NCI-H1105 (cell line): Measurements from ENCODE around the gene CEMIP.

Source experiments
- DNase-seq: peaks from one replicate; lab custom pipeline; 2025; lab: John Stamatoyannopoulos, UW

The CEMIP gene

GRCh38 chr15:80931721-80932512 is 152.7 kb downstream of the CEMIP start:
- DNase-seq: no peak

- DNase-seq: no peak
These were observed 153.3 kb downstream of the CEMIP start for GRCh38 chr15:80932513-80932815.

GRCh38 chr15:80932989-80933388 is 153.8 kb downstream of the CEMIP start:
- no peak for DNase-seq

GRCh38 chr15:80934761-80935221 is 155.6 kb downstream of the CEMIP start:
- no peak for DNase-seq

DNA sequence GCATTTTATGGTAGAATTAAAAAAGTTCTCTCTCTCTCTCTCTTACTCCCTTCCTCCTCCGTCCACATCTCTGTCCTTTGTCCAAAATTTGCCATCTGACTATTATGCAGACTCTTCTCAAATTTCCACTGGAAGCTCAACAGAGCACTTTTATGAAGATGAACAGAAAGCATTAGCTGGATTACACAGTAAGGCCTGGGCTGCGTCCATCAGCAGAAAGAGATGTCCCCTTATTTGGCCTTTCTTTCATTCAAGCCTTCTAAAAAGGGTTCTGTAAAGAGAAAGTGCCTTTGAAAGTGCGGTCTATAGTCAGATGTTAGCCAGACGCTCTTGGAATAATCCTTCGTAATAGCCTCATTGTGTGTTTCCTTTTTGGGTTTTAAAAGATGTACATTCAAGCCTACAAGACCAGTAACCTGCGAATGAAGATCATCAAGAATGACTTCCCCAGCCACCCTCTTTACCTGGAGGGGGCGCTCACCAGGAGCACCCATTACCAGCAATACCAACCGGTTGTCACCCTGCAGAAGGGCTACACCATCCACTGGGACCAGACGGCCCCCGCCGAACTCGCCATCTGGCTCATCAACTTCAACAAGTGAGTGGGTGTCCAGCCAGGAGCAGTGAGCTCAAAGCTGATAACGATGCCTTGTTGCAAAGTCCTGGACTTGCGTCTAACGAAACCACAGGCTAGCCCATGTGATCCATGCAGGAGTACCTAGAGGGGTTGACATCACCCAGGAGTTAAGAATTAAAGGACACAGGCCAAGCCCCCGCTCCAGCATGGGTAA is 157.3 kb downstream of the CEMIP start:
- DNase-seq: no peak

- no peak for DNase-seq
These were observed 158.5 kb downstream of the CEMIP start for GRCh38 chr15:80937718-80938117.

- no peak for DNase-seq
These were observed 160.0 kb downstream of the CEMIP start for GRCh38 chr15:80939216-80939615.

GRCh38 chr15:80940331-80940730 is 161.2 kb downstream of the CEMIP start:
- no peak for DNase-seq

GRCh38 chr15:80940851-80941250 is 161.7 kb downstream of the CEMIP start:
- no peak for DNase-seq

DNA sequence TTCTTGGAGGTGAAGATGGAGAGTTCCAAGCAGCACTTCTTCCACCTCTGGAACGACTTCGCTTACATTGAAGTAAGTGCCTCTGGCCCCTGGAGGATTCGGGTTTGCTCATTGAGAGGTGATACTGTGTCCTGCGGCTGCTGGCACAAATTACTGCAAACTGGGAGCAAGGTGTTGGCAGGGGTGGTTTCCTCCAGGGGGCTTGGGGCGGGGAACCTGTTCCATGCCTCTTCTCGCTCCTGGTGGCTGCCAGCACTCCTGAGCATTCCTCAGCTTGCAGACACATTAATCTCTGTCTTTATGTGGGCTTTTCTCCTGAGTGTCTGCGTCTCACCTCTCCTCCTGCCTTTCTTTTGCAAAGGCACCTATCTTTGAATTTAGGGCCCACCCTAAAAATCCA is 163.1 kb downstream of the CEMIP start:
- DNase-seq: no peak

GRCh38 chr15:80942746-80943565 is 163.8 kb downstream of the CEMIP start:
- DNase-seq: no peak

GRCh38 chr15:80944818-80945217 is 165.6 kb downstream of the CEMIP start:
- DNase-seq: no peak

DNA sequence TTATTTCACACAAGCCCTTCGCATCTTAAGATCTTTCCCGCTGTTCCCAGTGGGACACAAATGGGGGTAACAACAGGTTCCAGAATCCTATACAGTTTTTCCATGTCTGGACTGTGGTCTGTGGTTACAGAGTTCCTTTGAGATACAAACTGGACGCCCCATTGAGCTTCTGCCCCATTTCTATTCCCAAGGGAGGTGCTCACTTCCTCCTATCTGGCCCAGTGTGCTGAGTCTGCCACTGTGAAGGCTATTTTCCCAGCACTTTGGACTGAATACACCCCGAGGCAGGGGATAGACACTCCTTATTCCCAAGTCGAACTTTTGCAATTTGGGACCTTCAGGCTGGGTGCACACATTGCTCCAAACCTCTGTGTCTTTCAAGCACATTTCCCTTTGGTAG is 166.4 kb downstream of the CEMIP start:
- DNase-seq: no peak

DNA sequence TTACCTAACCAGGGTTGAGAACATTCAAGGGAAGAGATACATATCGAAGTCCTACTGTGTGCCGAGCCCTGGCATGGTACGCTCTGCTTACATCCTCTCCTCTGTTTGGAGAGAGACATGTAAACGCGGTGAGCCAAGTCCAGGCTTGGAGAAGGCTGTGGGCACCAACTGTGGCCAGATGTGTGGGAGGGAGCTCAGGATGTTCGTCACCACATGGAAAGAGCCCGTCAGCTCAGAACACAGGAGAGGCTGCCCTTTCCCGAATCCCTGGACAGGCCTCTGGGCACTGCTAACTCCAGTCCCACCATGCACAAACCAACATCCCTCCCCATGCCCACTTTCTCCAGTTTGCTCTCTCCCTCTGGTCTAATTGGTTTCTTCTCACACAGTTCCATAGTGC is 167.4 kb downstream of the CEMIP start:
- no peak for DNase-seq

DNA sequence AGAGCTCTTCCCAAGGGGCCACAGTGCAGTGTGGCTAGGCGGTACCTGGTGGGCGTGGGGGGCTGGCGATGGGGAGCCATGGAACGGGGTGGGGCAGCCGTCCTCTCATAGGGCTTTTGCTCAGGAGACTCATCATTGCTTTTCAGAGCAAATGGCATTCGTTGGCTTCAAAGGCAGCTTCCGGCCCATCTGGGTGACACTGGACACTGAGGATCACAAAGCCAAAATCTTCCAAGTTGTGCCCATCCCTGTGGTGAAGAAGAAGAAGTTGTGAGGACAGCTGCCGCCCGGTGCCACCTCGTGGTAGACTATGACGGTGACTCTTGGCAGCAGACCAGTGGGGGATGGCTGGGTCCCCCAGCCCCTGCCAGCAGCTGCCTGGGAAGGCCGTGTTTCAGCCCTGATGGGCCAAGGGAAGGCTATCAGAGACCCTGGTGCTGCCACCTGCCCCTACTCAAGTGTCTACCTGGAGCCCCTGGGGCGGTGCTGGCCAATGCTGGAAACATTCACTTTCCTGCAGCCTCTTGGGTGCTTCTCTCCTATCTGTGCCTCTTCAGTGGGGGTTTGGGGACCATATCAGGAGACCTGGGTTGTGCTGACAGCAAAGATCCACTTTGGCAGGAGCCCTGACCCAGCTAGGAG is 169.6 kb downstream of the CEMIP start:
- DNase-seq: no peak

- no peak for DNase-seq
These were observed 170.6 kb downstream of the CEMIP start for GRCh38 chr15:80949756-80950155.

DNA sequence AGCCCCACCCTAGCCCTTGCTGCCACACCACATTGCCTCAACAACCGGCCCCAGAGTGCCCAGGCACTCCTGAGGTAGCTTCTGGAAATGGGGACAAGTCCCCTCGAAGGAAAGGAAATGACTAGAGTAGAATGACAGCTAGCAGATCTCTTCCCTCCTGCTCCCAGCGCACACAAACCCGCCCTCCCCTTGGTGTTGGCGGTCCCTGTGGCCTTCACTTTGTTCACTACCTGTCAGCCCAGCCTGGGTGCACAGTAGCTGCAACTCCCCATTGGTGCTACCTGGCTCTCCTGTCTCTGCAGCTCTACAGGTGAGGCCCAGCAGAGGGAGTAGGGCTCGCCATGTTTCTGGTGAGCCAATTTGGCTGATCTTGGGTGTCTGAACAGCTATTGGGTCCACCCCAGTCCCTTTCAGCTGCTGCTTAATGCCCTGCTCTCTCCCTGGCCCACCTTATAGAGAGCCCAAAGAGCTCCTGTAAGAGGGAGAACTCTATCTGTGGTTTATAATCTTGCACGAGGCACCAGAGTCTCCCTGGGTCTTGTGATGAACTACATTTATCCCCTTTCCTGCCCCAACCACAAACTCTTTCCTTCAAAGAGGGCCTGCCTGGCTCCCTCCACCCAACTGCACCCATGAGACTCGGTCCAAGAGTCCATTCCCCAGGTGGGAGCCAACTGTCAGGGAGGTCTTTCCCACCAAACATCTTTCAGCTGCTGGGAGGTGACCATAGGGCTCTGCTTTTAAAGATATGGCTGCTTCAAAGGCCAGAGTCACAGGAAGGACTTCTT is 171.3 kb downstream of the CEMIP start:
- no peak for DNase-seq

- DNase-seq: no peak
These were observed 172.8 kb downstream of the CEMIP start for GRCh38 chr15:80951941-80952340.

- no peak for DNase-seq
These were observed 174.1 kb downstream of the CEMIP start for GRCh38 chr15:80953001-80953952.
